Measurements from ENCODE around the gene ZNF575.

Gene ZNF575, protein sequence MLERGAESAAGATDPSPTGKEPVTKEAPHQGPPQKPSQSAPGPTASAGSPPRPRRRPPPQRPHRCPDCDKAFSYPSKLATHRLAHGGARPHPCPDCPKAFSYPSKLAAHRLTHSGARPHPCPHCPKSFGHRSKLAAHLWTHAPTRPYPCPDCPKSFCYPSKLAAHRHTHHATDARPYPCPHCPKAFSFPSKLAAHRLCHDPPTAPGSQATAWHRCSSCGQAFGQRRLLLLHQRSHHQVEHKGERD

DNA sequence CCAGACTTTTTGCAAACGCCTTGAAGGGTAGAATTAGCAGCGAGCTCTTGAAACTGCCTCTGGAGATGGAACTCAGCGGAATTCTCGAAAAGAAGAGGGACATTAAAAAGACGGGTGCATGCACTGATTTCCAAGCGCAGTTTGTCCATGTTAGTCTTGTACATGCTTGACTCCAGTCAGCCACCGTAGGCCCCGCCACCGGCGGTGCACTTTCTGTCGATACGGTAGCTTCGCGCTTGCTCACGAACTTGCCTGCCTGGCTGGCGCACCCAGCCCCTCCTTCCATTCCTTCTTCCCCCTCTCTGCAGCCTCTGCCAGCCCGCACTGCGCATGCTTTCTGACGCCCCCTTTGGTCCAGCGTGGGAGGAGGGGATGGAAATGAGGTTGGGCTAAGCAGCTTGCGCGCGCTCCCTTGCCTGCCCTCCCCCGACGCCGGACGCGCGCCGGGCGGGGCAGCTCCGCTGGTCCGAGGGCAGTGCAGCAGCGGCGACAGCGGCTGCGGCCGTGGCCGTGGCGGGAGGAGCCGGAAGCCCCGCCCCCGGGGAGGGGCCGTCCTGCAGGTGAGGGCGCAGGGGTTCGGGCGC is at the start of gene ZNF575:
Gene ZNF575 (plus strand): TSS at position 227 of the 584 bp plus-strand sequence. CDS start 1,235 bp downstream, outside the sequence.
- peak; percentile 85 to 89 for DNase-seq

DNA sequence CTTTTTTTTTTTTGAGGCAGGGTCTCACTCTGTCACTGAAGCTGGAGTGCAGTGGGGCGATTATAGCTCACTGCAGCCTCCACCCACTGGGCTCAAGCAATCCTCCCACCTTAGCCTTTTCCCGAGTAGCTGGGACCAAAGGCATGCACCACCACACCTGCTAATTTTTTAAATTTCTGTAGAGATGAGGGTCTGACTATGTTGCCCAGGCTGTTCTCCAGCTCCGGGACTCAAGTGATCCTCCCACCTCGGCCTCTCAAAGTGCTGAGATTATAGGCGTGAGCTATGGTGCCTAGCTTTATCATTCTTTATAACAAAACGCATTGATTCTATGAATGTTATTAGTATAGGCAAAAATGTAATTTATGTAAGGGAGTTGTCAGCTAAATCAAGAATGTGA is 49.7 kb upstream of the ZNF575 start:
- no peak for DNase-seq

DNA sequence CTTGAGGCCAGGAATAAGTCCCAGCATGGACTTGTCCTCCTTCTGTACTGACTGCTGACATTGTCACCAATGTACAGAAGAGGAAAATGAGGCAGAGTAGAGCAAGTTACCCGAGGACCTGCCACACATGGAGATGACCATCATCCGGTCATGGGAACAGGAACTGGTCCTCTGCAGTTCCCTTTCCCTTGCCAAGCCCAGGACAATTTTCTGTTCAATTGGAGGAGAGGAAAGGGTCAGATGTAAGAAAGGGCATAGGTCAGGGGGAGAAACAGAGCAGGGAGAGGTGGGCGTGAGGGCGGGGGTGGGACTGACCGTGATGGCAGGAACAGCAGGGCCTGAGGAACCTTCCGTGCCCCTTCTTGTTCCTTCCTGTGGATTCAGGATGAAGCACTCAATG is 47.0 kb upstream of the ZNF575 start:
- no peak for DNase-seq

DNA sequence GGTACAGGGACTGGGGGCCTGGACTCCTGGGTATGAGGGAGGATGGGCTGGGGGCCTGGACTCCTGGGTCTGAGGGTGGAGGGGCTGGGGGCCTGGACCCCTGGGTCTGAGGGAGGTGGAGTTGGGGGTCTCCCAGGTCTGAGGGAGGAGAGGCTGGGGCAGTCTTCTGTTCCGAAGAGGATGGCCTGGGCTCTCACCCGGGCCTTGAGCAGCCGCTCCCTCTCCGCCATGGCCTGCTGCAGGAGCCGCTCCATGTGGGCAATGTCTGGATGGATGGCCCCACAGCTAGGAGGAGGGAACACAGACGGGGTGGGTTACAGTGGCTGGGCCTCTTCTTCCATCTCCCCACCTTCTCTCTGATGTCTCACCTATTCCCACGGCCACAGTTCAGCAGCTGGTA is 46.6 kb upstream of the ZNF575 start:
- DNase-seq, result no peak

DNA sequence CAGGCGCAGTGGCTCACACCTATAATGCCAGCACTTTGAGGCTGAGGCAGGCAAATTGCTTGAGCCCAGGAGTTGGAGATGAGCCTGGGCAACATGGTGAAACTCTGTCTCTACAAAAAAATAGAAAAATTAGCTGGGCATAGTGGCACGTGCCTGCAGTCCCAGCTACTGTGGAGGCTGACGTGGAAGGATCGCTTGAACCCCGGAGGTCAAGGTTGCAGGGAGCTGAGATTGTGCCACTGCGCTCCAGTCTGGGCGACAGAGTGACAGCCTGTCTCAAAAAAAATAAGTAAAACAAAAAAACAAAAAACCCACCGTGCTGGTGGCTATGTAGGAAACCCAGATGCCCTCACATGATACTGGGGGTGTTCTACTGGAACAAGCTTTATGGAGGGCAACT is 44.8 kb upstream of the ZNF575 start:
- DNase-seq, result no peak

DNA sequence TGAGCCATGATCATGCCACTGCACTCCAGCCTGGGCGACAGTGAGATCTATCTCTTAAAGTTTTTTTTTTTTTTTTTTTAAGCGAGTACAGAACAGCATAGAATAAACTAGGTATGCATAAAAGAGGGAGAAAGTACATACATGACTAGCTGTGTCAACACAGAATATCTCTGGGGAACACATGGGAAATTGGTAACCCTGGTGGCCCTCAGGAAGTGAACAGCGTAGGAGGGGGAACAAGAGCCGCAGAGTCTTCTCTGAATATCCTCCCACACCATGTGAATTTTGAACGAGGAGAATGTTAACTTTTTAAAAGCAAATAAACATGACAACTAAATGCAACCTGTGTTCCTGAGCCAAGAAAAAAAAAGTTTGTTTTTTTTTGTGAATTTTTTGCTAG is 43.7 kb upstream of the ZNF575 start:
- no peak for DNase-seq

DNA sequence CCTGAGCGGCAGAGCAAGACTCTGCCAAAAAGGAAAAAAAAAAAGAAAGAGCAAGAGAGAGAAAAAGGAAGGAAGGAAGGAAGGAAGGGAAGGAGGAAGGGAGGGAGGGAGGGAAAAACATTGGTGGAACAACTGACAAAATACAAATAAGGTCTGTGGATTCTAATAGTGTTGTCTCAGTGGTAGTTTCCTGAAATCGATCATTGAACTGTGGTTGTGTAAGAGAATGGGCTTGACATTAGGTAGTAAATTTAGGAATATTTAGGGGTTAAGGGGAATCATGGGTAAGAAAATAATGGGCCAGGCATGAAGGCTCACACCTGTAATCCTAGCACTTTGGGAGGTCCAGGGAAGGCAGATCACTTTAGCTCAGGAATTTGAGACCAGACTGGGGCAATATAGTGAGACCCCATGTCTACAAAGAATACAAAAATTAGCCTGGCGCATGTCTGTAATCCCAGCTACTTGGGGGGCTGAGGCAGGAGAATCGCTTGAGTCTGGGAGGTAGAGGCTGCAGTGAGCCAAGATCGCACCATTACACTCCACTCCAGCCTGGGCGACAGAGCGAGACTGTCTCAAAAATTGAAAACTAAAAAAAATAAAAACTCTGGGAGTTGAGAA is 42.9 kb upstream of the ZNF575 start:
- DNase-seq, result no peak

DNA sequence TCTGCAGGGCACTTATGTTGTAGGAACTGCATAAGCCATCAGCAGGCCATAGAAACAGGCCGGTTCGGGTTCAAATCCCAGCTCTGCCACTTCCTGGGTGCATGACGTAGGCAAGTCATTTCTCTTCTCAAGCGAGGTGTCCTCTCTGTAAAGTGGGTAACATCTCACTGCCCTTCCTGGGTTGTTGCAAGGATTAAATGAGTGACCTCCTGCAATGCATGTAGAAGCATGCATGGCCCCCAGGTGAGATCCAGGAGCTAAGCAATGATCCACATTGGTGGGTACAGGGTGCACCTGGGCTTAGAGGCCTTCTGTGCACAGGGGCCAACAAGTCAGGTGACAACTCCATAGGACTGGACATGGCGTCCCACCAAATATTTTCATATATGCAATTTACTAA is 42.2 kb upstream of the ZNF575 start:
- no peak for DNase-seq

DNA sequence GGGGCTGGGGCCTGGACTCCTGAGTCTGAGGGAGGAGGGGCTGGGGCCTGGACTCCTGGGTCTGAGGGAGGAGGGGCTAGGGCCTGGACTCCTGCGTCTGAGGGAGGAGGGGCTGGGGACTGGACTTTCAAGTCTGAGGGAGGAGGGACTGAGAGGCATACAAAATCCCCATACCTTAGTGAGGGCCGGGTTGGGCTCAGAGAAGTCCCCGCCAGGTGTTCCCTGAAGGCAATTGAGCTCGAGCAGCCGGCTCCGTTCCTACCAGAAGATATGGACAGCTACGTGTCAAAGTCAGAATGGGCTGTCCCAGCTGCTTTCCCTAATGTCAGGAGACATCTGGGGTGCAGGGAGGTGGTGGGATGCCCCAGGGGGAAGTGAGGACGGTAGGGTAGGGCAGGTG is 37.9 kb upstream of the ZNF575 start:
- DNase-seq, result no peak

DNA sequence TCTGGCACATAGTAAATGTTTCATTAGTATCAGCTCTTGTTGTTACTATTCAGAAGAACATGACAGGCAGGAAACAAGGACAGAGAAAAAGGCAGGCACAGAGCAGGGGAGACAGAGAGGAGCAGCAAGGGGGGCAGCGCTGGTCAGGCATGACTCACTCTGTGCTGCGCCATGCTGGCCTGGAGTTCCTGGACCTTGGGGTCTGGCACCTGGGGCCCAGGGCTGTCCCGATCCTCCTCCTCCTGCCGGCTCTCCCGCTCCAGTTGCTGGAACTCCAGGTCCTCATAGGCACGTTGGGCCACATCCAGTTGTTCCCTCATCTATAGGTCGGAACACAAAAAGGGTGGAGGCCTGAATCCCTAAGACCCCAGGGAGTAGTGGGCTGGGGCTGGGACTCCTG is 36.0 kb upstream of the ZNF575 start:
- DNase-seq, result no peak

DNA sequence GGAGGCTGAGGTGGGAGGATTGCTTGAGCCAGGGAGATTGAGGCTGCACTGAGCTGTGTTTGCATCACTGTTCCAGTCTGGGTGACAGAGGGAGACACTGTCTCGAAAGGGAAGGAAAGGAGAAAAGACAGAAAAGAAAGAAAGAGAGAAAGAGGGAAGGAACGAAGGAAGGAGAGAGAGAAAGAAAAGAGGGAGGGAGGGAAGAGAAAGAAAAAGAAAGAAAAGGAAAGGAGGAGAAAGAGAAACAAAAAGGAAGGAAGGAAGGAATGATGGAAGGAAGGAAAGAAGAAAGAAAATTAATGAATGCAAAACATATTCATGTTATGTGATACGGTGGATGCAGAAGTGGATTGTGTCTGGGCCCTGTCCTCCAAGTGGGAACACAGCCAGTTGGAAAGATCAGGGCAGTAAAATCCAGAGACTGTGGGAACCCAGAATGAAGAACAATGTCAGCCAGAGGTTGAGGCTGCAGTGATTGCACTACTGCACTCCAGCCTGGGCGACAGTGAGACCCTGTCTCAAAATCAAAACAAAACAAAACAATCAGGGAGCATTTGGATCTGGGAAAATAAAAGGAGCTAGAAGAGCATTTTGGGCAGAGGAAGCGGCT is 34.6 kb upstream of the ZNF575 start:
- no peak for DNase-seq

DNA sequence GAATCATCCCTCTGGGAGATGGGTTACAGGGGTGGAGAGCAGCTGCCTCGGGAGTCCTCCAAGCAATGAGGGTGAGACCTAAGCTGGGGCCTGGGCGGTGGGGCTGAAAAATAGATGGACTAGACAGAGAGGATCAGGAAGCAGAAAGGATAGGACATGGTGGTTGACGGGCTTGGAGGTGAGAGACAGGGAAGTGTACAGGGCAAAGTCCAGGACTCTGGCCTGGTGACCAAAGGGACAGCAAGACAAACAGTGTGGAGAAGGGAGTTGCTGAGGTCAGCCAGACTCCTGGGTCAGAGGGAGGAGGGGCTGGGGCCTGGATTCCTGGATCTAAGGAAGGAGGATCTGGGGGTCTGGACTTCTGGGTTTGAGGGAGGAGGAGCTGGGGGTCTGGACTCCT is 33.9 kb upstream of the ZNF575 start:
- no peak for DNase-seq

DNA sequence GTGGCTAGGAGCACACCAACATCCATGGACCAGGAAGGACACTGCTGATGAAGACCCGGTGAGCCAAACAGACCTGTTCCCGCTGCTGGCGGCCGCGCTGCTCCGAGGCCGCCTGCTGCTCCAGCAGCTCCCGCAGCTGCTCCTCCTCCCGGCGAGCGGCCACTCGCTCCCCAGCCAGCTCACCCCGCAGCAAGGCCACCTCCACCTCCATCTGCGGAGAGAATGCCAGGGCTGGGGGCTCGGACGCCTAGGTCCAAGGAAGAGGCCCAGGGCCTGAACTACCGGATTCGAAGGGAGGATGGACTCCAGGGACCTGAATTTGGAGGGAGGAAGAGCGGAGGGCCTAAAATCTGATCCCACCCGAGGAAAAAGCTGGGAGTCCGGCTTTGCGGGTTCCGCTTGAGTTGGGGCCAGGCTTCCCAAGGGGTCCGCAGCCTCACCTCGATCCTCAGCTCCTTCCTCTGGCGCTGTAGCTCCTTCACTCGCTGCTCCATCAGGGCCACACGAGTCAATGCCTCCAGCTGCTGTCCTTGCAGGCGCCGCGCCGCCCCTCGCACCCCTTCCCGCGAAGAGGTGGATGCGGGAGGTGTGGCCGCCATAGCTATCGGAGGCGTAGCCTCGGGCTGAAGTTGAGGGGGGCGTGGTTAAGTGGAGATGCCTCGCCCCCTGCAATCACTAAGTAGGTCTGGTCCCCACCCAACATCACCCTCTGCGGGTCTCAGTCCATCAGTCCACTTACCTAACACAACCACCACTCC is 31.1 kb upstream of the ZNF575 start:
- DNase-seq, result no peak

DNA sequence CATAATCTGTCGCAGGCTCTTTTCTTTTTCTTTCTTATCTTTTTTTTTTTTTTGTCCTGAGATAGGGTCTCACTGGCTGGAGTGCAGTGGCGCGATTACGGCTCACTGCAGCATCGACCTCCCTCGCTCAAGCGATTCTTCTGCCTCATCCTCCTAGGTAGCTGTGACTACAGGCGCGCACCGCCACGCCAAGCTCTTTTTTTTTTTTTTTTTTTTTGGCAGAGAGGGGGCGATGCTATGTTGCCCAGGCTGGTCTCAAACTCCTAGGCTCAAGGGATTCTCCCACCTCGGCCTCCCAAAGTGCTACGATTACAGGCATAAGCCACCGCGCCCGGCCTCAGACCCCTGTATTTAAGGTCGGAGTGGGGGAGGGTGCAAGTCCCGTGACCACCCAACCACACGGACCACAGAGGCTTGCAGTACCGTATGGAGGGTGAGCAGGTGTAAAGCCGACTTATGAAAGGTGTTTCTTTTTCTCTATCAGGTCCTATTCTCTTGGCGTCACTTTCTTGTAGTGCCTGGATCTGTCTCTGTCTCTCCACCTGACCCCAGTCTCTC is 30.5 kb upstream of the ZNF575 start:
- no peak for DNase-seq

DNA sequence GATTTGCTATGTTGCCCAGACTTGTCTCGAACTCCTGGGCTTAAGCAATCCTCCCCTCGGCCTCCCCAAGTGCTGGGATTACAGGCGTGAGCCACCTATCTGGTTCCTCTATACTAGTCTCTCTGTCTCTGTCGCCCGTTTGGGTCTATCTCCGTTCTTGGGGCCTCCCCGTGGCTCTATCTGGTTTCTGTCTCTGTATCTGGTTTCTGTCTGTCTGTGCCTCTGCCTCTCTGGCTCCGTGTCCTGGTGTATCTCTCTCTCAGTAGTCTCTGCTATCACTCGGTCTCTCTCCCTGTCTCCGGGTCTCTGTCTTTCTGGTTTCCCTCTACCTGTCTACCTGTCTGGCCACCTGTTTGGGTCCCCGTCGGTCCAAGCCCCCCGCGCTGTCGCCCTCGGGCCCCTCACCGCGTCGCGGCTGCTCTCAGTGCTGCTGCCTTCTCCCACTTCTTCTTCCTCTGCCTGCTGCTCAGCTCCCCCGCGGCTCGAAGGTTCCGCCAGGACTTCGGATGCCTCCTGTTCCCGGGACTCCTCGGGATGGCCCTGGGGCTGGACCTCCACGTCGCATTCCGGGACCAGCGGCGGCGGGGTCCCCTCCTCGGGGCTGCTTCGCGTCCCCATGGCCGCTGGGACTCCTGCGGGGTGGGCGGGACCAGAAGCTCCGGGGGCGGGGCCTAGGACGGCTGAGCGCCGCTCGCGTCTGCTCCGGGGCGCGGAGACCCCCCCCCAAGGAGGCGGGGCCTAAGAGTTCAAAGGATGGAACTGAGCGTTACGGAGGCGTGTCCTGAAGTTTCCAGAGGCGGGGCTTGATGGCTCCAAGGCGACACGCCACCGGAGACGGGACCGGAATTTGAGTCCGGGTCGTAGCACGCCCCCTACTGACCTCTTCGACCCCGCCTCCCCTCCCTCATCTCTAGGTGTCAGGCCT is 29.2 kb upstream of the ZNF575 start:
- DNase-seq, result peak; percentile 97 to 100

DNA sequence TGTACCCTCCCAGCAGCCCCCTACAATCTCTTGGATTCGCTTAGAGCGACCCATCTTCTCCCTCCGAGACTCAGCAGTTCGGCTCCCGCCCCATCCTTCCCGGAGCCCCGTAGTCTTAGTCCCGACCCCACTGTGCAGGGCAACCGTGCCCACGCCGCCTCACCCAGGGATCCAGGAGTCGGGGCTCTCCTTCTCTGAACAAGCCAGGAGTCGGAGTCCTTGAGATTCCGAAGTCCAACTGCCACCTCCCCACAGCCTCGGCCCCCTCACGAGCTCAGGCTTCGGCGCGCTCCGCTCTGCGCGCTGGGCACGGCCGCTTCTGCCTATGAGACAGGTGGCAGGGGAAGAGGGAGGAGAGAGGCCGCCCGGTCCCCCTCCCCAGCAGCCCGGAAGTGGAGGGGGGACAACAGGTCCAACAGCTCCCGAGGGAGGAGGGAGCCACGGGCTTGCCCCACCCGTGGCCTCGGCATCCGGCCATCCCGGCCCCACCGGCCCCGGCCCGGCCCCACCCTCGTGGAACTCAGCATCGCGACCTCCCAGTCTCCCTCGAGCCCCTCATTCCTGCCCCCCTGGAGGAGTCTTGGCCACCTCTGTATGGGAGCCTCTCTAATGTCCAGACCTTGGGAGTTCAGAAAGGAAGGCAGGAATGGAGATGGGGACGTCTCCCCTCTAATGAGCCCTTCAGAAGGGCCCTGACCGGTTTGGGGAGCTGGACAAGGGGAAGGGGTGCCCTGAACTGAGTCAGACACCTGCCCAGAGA is 28.4 kb upstream of the ZNF575 start, which contains the start of gene PHLDB3:
Gene PHLDB3 (minus strand): TSS at position 321 of the 760 bp plus-strand sequence. CDS start 628 bp downstream, outside the sequence.
- DNase-seq, result peak; percentile 46

DNA sequence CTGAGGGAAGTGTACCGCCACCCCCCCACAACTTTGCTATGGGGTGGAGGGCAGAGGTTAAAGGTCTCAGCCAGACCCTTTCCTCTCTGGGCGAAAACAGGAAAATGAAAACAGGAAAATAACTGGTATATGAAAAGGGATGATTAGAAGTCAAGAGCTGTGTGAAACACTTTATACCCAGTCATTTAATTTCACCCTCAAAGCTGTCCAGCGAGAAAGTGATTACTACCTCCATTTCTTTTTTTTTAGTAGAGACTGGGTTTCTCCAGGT is 27.9 kb upstream of the ZNF575 start:
- DNase-seq, result no peak

DNA sequence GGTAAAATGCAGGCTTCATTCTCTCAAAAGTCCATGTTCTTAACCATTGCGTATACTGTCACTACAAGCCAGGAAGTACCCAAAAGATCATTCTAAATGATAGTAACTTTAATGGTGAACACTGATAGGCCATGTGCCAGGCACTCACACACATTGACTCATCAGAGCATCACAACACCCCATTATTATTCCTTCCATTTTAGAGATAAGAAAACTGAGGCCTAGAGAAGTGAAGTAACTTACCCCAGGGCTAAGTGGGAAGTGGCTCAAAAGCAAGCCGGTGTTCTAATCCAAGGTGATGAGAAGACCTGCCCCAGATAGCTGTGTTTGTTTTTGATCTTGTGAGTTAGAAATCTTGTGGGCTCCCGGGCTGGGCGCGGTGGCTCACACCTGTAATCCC is 27.0 kb upstream of the ZNF575 start:
- DNase-seq, result no peak

DNA sequence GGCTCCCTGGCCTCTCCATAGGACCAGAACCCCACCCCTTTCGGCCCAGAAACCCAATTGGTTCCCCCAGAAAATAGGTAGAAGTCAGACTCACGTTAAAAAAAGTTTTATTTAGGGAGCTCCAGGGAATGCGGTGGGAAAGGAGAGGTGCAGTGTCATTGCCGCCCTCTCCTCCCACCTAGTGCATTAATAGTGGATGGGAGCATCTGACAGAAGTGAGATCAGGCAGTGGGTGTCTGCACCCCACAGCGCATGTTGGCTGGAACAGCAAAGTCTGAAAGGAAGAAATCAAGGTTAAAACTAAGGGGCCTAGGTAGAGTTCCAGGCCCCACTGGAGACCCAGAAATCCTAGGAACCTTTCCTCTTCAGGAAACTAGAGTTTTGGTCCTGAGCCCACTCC is 26.4 kb upstream of the ZNF575 start:
- DNase-seq, result no peak

DNA sequence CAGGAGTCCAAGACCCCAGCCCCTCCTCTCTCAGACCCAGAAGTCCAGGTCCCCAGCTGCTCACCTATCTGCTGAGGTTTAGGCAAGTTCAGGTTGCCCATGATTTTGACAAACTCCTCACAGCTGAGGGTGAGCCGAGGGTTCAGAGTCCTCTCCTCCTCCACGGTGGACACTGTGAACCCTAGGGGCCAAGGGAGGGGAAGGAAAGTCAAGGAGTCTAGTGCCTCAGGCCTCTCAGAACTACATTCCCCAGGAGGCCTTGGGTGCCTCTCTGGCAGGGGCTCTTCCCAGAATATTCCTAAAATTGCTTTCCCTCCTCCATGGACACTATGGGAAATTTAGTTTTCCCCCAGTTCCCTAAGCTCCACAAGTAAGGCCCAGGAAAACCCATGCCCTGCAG is 25.1 kb upstream of the ZNF575 start:
- DNase-seq, result no peak

DNA sequence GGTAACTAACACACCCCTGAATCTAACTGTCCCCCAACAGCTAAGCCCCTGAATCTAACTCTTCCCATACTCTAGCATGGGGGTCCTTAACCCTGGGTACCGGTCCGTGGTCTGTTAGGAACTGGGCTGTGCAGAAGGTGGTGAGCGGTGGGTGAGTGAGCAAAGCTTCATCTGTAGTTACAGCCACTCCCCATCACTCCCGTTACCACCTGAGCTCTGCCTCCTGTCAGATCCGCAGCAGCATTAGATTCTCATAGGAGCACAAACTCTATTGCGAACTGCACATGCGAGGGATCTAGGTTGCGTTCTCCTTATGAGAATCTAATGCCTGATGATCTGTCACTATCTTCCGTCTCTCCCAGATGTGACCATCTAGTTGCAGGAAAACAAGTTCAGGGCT is 22.3 kb upstream of the ZNF575 start:
- no peak for DNase-seq
